Measurements from ENCODE around the gene ANKRD30BL.
"Not testable (repeated sequence)": the region's sequence is repeated elsewhere in the genome, so short reads cannot be mapped to it uniquely, and the experiment has no call there.

Gene ANKRD30BL

GRCh38 chr2:132161161-132162124 is at the start of gene ANKRD30BL:
TSS of gene ANKRD30BL (minus strand) at chr2:132161952. CDS start at chr2:132161705, 247 bp downstream.
- CTCF ChIA-PET; H3K4me3 ChIP-seq (ENCODE audit: low read depth, low read length); DNase-seq (ENCODE audit: low read depth, low spot score); POLR2A ChIA-PET: not testable (repeated sequence)

- DNase-seq (ENCODE audit: low read depth, low spot score); POLR2A ChIA-PET; CTCF ChIA-PET; H3K4me3 ChIP-seq (ENCODE audit: low read depth, low read length): not testable (repeated sequence)
These were observed 41.1 kb upstream of the ANKRD30BL start for GRCh38 chr2:132202866-132203265.

GRCh38 chr2:132192854-132193253 is 31.1 kb upstream of the ANKRD30BL start:
- H3K4me3 ChIP-seq (ENCODE audit: low read depth, low read length); CTCF ChIA-PET; POLR2A ChIA-PET; DNase-seq (ENCODE audit: low read depth, low spot score): not testable (repeated sequence)

DNA sequence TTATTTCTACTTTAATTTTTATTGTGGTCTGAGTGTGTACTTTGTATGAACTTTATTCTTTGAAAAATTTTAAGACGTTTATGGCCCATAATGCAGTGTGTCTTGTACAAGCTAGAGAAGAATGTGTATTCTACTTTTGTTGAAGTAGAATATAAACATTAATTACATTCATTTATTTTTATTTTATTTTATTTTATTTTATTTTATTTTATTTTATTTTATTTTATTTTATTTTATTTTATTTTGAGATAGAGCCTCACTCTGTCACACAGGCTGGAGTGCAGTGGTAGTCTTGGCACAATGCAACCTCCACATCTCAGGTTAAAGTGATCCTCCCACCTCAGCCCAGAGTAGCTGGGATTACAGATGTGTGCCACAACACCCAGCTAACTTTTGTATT is 5.3 kb upstream of the ANKRD30BL start:
- CTCF ChIA-PET; DNase-seq (ENCODE audit: low read depth, low spot score); H3K4me3 ChIP-seq (ENCODE audit: low read depth, low read length); POLR2A ChIA-PET: not testable (repeated sequence)

- CTCF ChIA-PET; DNase-seq (ENCODE audit: low read depth, low spot score); H3K4me3 ChIP-seq (ENCODE audit: low read depth, low read length); POLR2A ChIA-PET: not testable (repeated sequence)
These were observed 441 bp upstream of the ANKRD30BL start for GRCh38 chr2:132162125-132162660.

- TF ChIP-seq, protein P1, sequence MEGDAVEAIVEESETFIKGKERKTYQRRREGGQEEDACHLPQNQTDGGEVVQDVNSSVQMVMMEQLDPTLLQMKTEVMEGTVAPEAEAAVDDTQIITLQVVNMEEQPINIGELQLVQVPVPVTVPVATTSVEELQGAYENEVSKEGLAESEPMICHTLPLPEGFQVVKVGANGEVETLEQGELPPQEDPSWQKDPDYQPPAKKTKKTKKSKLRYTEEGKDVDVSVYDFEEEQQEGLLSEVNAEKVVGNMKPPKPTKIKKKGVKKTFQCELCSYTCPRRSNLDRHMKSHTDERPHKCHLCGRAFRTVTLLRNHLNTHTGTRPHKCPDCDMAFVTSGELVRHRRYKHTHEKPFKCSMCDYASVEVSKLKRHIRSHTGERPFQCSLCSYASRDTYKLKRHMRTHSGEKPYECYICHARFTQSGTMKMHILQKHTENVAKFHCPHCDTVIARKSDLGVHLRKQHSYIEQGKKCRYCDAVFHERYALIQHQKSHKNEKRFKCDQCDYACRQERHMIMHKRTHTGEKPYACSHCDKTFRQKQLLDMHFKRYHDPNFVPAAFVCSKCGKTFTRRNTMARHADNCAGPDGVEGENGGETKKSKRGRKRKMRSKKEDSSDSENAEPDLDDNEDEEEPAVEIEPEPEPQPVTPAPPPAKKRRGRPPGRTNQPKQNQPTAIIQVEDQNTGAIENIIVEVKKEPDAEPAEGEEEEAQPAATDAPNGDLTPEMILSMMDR (IDR thresholded peaks at IDR 0.05; ENCODE audit: insufficient read depth, low read length, missing control alignments) = peak; percentile 54
- not testable (repeated sequence) for DNase-seq (ENCODE audit: low read depth, low spot score)
These were observed 15.0 kb downstream of the ANKRD30BL start for GRCh38 chr2:132146774-132147173.

More at GRCh38 chr2:132146774-132147173, 15.0 kb downstream of the ANKRD30BL start:
- H3K4me3 ChIP-seq (ENCODE audit: low read depth, low read length); CTCF ChIA-PET; POLR2A ChIA-PET: not testable (repeated sequence)

All from AG04449 (cell line).